Mesendoderm (in vitro differentiated cells): ENCODE measurements around the gene RINL.

Experiments
- DNase-seq: peaks from one replicate; pipeline ENCODE4 v3.0.0; 2013
- H2AK5ac ChIP-seq: 2 replicates; pipeline ENCODE4 v1.6.1; 2013; ENCODE audit warnings: low read length, inconsistent platforms
- H2BK120ac ChIP-seq: 2 replicates; pipeline ENCODE4 v1.6.1; 2013; ENCODE audit warnings: low read depth, mild to moderate bottlenecking, low read length, moderate library complexity, mixed read lengths
- H2BK15ac ChIP-seq: replicated peaks from 2 replicates; pipeline ENCODE4 v1.6.1; 2013; ENCODE audit warnings: low read depth, mild to moderate bottlenecking, moderate library complexity
- H2BK5ac ChIP-seq: 2 replicates; pipeline ENCODE4 v1.6.1; 2013; ENCODE audit warnings: low read length, inconsistent platforms
- H3K18ac ChIP-seq: 2 replicates; pipeline ENCODE4 v1.6.1; 2013; ENCODE audit warnings: mild to moderate bottlenecking, low read length, mixed read lengths
- H3K23ac ChIP-seq: one replicate; pipeline ENCODE4 v1.6.1; 2013; ENCODE audit warnings: low read length
- H3K27ac ChIP-seq: 2 replicates; pipeline ENCODE4 v1.5.1; 2013; ENCODE audit warnings: low read depth, mild to moderate bottlenecking, inconsistent platforms, low read length, moderate library complexity
- H3K27me3 ChIP-seq: 2 replicates; pipeline ENCODE4 v1.6.1; 2013; ENCODE audit warnings: low read length, control low read depth, mild to moderate bottlenecking, inconsistent platforms; ENCODE audit not compliant: insufficient read depth, poor library complexity
- H3K36me3 ChIP-seq: 2 replicates; pipeline ENCODE4 v1.6.1; 2013; ENCODE audit warnings: low read length, inconsistent platforms; ENCODE audit not compliant: control insufficient read depth, insufficient read depth
- H3K4ac ChIP-seq: one replicate; pipeline ENCODE4 v1.6.1; 2013; ENCODE audit warnings: low read depth, mild to moderate bottlenecking, low read length, moderate library complexity
- H3K4me1 ChIP-seq: 2 replicates; pipeline ENCODE4 v1.6.1; 2013; ENCODE audit warnings: low read depth, low read length, inconsistent platforms; ENCODE audit not compliant: control insufficient read depth
- H3K4me2 ChIP-seq: 2 replicates; pipeline ENCODE4 v1.6.1; 2013; ENCODE audit warnings: low read length
- H3K4me3 ChIP-seq: 2 replicates; pipeline ENCODE4 v1.5.1; 2013; ENCODE audit warnings: mild to moderate bottlenecking, low read length
- H3K56ac ChIP-seq: one replicate; pipeline ENCODE4 v1.6.1; 2013; ENCODE audit warnings: low read length
- H3K79me1 ChIP-seq: 2 replicates; pipeline ENCODE4 v1.6.1; 2013; ENCODE audit warnings: low read length, inconsistent platforms
- H3K79me2 ChIP-seq: 2 replicates; pipeline ENCODE4 v1.6.1; 2013; ENCODE audit warnings: mild to moderate bottlenecking, low read length; ENCODE audit not compliant: control insufficient read depth, insufficient read depth
- H3K9ac ChIP-seq: 2 replicates; pipeline ENCODE4 v1.6.1; 2013; ENCODE audit warnings: low read length, inconsistent platforms
- H4K5ac ChIP-seq: one replicate; pipeline ENCODE4 v1.6.1; 2013; ENCODE audit warnings: low read length
- H4K8ac ChIP-seq: one replicate; pipeline ENCODE4 v1.6.1; 2013; ENCODE audit warnings: low read depth, mild to moderate bottlenecking, control low read depth, low read length, moderate library complexity
- WGBS: extraction: QIAGEN DNeasy Blood & Tissue Kit; methylation state at CpG from one replicate; pipeline ENCODE4 v1.1.7; 2013; ENCODE audit warnings: low lambda C conversion rate, missing lambda C conversion rate; ENCODE audit not compliant: insufficient coverage; ENCODE audit errors: extremely low coverage; 5-methylcytosine and 5-hydroxymethylcytosine counted together

The RINL gene

DNA sequence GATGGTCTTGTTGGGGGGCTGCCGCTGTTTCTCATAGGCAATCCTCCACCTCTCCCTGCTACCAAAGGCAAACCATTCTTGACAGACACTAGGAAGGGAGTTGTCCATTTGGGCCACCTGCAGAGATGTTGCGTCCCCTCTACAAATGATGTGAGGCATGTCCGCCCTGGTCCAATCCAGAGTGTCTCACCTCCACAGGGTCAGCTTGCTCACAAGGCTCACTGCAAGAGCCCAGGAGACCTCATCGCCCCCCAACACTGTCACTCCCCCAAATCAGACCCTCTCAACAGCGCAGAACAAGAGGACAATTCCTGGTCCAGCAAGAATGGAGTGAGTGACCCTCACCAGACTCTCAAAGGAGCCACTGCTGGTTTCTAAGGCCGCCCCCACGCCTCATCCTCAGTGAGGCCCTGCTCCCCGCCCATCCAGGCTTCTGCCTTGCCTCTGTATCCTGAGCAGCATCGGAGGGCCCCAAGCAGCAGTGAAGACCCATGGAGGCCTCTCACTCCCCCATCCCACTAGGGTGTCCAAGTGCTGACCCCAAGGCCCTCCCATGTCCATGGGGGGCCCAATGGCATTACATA is 34.8 kb downstream of the RINL start:
- Histone ChIP-seq H3K4me1 (peaks cover 2% of the 10 kb centered on the region), H3K4ac (no peak overlapping the region), H4K8ac (no peak overlapping the region), H3K27me3 (no peaks in the 10 kb centered on the region), H3K9ac (no peak overlapping the region), H3K56ac (no peak overlapping the region), H2AK5ac (no peak overlapping the region), H2BK120ac (no peak overlapping the region), H4K5ac (no peak overlapping the region), H3K79me2 (peaks cover 50% of the 10 kb centered on the region), H3K18ac (no peak overlapping the region), H3K79me1 (peaks cover 39% of the 10 kb centered on the region), H3K36me3 (peaks cover 61% of the 10 kb centered on the region), H2BK15ac (no peak overlapping the region), H3K23ac (no peak overlapping the region), H3K4me2 (no peak overlapping the region), H3K27ac (no peak overlapping the region), H2BK5ac (no peak overlapping the region), H3K4me3 (no peak overlapping the region)
- DNase-seq, result no peak
- WGBS, result no CpG with 5 or more reads among the region's 9 CpGs

DNA sequence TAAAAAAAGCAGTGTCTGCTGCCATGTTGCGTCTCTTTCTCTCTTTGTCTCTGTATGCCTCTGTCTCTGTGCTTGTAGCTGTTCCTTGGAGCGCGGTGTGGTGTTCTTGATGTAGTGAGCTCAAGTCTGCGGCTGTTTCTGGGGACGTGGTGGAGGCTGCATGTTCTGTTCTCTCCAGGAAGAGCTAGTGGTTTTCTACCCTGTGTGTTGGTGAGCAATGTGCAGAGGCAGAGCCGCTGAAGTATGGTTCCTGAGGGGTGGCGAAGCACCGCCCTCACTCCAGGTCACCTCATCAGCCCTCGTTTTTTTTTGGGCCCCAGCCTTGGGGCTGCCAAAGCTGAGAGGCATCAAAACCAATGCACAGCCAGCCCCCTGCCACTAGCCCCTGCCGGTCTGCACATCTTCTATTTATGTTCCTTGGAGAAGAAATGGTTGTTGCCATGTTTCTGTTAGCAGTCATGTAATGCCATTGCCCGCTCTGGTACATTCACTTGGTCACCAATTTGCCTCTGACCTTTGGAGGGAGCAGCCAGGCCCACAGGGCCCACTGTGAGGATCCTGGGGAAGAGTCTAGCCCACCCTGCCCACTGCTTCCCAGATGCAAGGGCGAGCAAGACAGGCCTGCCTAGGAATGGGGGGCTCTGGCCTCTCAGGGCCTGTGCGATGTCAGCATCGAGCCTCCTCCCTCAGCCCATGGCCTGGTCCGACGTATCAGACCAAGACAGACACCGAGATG is 35.5 kb downstream of the RINL start:
- H4K5ac ChIP-seq, result no peak overlapping the region
- no peak overlapping the region for H3K4me2 ChIP-seq
- no peak overlapping the region for H3K23ac ChIP-seq
- H3K79me1 ChIP-seq, result peaks cover 38% of the 10 kb centered on the region
- H3K56ac ChIP-seq, result no peak overlapping the region
- no peak overlapping the region for H2AK5ac ChIP-seq
- H3K27me3 ChIP-seq, result no peaks in the 10 kb centered on the region
- peaks cover 65% of the 10 kb centered on the region for H3K36me3 ChIP-seq
- WGBS, result no CpG with 5 or more reads among the region's 17 CpGs
- H3K9ac ChIP-seq, result no peak overlapping the region
- peaks cover 44% of the 10 kb centered on the region for H3K79me2 ChIP-seq
- H3K4me3 ChIP-seq, result no peak overlapping the region
- H2BK120ac ChIP-seq, result no peak overlapping the region
- no peak overlapping the region for H2BK5ac ChIP-seq
- no peaks in the 10 kb centered on the region for H3K4me1 ChIP-seq
- DNase-seq, result no peak
- no peak overlapping the region for H3K27ac ChIP-seq
- H2BK15ac ChIP-seq, result no peak overlapping the region
- no peak overlapping the region for H4K8ac ChIP-seq
- H3K18ac ChIP-seq, result no peak overlapping the region
- H3K4ac ChIP-seq, result no peak overlapping the region

DNA sequence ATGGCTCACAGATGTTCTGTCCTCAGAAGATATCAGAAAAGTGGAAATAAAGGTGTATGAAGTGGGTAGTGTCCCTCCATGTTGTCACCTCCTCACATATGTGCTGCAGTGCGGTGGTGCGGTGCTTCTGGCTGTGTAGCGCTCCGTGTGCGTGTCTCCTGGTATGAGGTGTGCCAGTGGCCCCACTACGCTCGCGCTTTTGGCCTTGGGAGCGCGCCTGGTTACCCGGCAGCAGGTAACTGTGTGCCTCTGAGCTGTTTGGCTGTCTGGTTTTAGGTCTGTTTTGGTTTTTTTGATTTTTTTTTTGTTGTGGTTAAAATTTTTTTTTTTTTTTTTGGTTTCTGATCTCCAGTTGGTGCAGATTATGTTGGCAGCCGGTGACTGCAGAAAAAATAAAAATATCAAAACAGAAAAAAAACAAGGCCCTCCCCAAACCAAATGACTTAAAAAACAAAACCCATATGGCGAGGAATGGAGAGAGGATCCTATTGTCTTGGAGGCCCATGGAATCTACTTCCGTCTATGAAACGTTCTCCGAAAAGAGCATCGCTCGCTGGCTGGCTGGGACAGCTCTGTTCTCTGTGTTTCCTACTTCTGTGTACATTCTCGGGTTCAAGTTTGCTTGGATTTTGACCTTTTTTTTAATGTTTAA is 36.2 kb downstream of the RINL start:
- Histone ChIP-seq H2BK5ac (no peak overlapping the region), H3K4ac (no peak overlapping the region), H3K79me1 (peaks cover 33% of the 10 kb centered on the region), H3K4me2 (no peak overlapping the region), H3K27ac (no peak overlapping the region), H4K8ac (no peak overlapping the region), H3K4me1 (no peaks in the 10 kb centered on the region), H2BK120ac (no peak overlapping the region), H2BK15ac (no peak overlapping the region), H3K9ac (no peak overlapping the region), H3K79me2 (peaks cover 37% of the 10 kb centered on the region), H3K56ac (no peak overlapping the region), H3K36me3 (peaks cover 65% of the 10 kb centered on the region), H3K4me3 (no peak overlapping the region), H4K5ac (no peak overlapping the region), H3K27me3 (no peaks in the 10 kb centered on the region), H2AK5ac (no peak overlapping the region), H3K23ac (no peak overlapping the region), H3K18ac (no peak overlapping the region)
- no CpG with 5 or more reads among the region's 19 CpGs for WGBS
- DNase-seq, result no peak

DNA sequence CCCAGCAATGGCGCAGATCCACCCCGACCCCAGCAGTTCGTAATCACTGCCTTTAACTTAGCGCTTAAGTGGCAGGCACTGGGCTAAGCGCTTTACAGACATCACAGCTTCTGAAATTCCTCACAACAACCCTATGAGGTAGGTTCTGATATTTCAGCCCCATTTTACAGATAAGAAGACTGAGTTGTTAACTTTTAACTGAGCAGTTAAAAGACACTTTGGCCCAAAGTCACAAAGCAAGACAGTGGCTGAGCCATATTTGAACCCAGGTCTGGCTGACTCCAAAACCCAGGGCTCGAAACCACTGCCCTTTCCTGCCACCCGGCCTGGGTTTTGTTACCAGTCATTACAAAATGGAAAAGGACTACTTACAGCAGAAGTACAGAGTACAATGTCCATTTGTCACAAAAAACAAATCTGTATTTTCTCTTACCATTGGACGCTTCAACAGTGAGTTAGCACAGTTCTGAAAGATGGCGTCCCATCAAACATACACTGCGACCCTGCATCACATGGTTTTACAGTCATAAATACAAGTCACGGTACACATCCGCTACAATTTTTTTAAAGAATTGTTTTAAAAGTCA is 36.8 kb downstream of the RINL start:
- H3K4me3 ChIP-seq, result no peak overlapping the region
- H2AK5ac ChIP-seq, result no peak overlapping the region
- H3K56ac ChIP-seq, result no peak overlapping the region
- H3K36me3 ChIP-seq, result peaks cover 67% of the 10 kb centered on the region
- H3K9ac ChIP-seq, result no peak overlapping the region
- H2BK5ac ChIP-seq, result no peak overlapping the region
- H2BK15ac ChIP-seq, result no peak overlapping the region
- no peak overlapping the region for H3K27ac ChIP-seq
- peaks cover 32% of the 10 kb centered on the region for H3K79me2 ChIP-seq
- no peak overlapping the region for H3K18ac ChIP-seq
- H3K79me1 ChIP-seq, result peaks cover 31% of the 10 kb centered on the region
- no peak overlapping the region for H3K23ac ChIP-seq
- H3K27me3 ChIP-seq, result no peaks in the 10 kb centered on the region
- no peak overlapping the region for H3K4ac ChIP-seq
- no peak overlapping the region for H4K8ac ChIP-seq
- H4K5ac ChIP-seq, result no peak overlapping the region
- H3K4me2 ChIP-seq, result no peak overlapping the region
- DNase-seq, result no peak
- WGBS, result no CpG with 5 or more reads among the region's 12 CpGs
- no peak overlapping the region for H2BK120ac ChIP-seq
- H3K4me1 ChIP-seq, result no peaks in the 10 kb centered on the region

DNA sequence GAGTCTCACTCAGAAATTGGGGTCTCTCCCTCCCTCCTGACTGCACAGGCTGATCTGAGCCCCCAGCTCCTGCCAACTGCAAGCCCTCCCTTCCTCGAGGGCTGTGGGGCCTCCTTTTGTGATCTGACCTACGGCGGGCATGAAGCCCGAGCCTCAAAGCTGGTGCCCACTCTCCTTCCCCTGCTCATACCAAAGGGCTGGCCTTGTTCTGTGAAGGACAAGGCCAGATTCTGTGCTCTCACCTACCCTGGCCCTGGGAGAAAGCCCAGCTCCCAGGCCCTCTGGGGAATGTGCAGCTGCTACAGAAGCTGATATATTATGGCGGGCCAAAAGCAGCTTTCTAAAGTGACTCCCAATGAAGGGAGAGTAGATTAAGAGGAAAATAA is 37.5 kb downstream of the RINL start:
- H2BK120ac ChIP-seq, result no peak overlapping the region
- H3K9ac ChIP-seq, result no peak overlapping the region
- no peak overlapping the region for H4K5ac ChIP-seq
- no peak overlapping the region for H3K4me2 ChIP-seq
- H2BK15ac ChIP-seq, result no peak overlapping the region
- H2BK5ac ChIP-seq, result no peak overlapping the region
- no peak for DNase-seq
- no peak overlapping the region for H3K4ac ChIP-seq
- H3K4me1 ChIP-seq, result no peaks in the 10 kb centered on the region
- no peak overlapping the region for H3K23ac ChIP-seq
- H3K79me2 ChIP-seq, result peaks cover 25% of the 10 kb centered on the region
- no peak overlapping the region for H3K56ac ChIP-seq
- WGBS, result no CpG with 5 or more reads among the region's 5 CpGs
- H3K4me3 ChIP-seq, result no peak overlapping the region
- no peak overlapping the region for H2AK5ac ChIP-seq
- H4K8ac ChIP-seq, result no peak overlapping the region
- H3K18ac ChIP-seq, result no peak overlapping the region
- no peaks in the 10 kb centered on the region for H3K27me3 ChIP-seq
- H3K27ac ChIP-seq, result no peak overlapping the region
- H3K36me3 ChIP-seq, result peaks cover 63% of the 10 kb centered on the region
- peaks cover 26% of the 10 kb centered on the region for H3K79me1 ChIP-seq
